H9 (cell line): Measurements from ENCODE around the gene MGAT4C. TPM values are rescaled to one million over a fixed set of nuclear protein-coding genes. Genes with fewer than 3 reads are reported as not detected.

Experiments used
- DNase-seq: peaks from one replicate; pipeline ENCODE4 v3.0.0-alpha.2; 2017
- H2AFZ ChIP-seq: one replicate; pipeline ENCODE4 v1.6.1; 2013; ENCODE audit warnings: mild to moderate bottlenecking, low read length, control low read depth, moderate library complexity
- H2AK5ac ChIP-seq: 2 replicates; pipeline ENCODE4 v1.6.1; 2013; ENCODE audit warnings: low read length, control low read depth, mixed read lengths; ENCODE audit not compliant: insufficient read length
- H2BK120ac ChIP-seq: one replicate; pipeline ENCODE4 v1.6.1; 2013; ENCODE audit warnings: low read depth, mild to moderate bottlenecking, low read length, control low read depth, inconsistent platforms; ENCODE audit not compliant: poor library complexity, severe bottlenecking
- H2BK12ac ChIP-seq: 2 replicates; pipeline ENCODE4 v1.6.1; 2013; ENCODE audit warnings: low read length, control low read depth, mixed read lengths, low read depth; ENCODE audit not compliant: insufficient read length
- H2BK15ac ChIP-seq: 2 replicates; pipeline ENCODE4 v1.6.1; 2013; ENCODE audit warnings: low read depth, low read length, control low read depth
- H2BK20ac ChIP-seq: one replicate; pipeline ENCODE4 v1.6.1; 2013; ENCODE audit warnings: low read depth, mild to moderate bottlenecking, low read length, control low read depth, inconsistent platforms; ENCODE audit not compliant: poor library complexity, severe bottlenecking
- H2BK5ac ChIP-seq: 2 replicates; pipeline ENCODE4 v1.6.1; 2013; ENCODE audit warnings: low read length, control low read depth, mixed read lengths; ENCODE audit not compliant: insufficient read length
- H3K14ac ChIP-seq: 2 replicates; pipeline ENCODE4 v1.6.1; 2013; ENCODE audit warnings: low read length, control low read depth; ENCODE audit not compliant: insufficient read depth
- H3K18ac ChIP-seq: 2 replicates; pipeline ENCODE4 v1.6.1; 2013; ENCODE audit warnings: low read depth, mild to moderate bottlenecking, mixed read lengths, low read length, control low read depth; ENCODE audit not compliant: insufficient read length
- H3K23ac ChIP-seq: 2 replicates; pipeline ENCODE4 v1.6.1; 2013; ENCODE audit warnings: low read length, control low read depth, mixed read lengths, low read depth; ENCODE audit not compliant: insufficient read length
- H3K23me2 ChIP-seq: 2 replicates; pipeline ENCODE4 v1.6.1; 2013; ENCODE audit warnings: low read depth, mild to moderate bottlenecking, mixed read lengths, low read length, control low read depth; ENCODE audit not compliant: insufficient read length, poor library complexity, severe bottlenecking
- H3K27ac ChIP-seq: 2 replicates; pipeline ENCODE4 v1.5.1; 2013; ENCODE audit warnings: low read length, control low read depth, mixed read lengths, low read depth; ENCODE audit not compliant: insufficient read length
- H3K27me3 ChIP-seq: 2 replicates; pipeline ENCODE4 v1.6.1; 2013; ENCODE audit warnings: low read length, control low read depth, inconsistent platforms; ENCODE audit not compliant: insufficient read depth
- H3K4ac ChIP-seq: 2 replicates; pipeline ENCODE4 v1.6.1; 2013; ENCODE audit warnings: low read depth, mild to moderate bottlenecking, control low read depth, inconsistent platforms, low read length, moderate library complexity
- H3K4me1 ChIP-seq: 2 replicates; pipeline ENCODE4 v1.6.1; 2013; ENCODE audit warnings: low read length, control low read depth, inconsistent platforms; ENCODE audit not compliant: insufficient read depth
- H3K4me2 ChIP-seq: 2 replicates; pipeline ENCODE4 v1.6.1; 2013; ENCODE audit warnings: low read length, control low read depth, mixed read lengths; ENCODE audit not compliant: insufficient read length, insufficient read depth
- H3K56ac ChIP-seq: 2 replicates; pipeline ENCODE4 v1.6.1; 2013; ENCODE audit warnings: low read depth, mild to moderate bottlenecking, mixed read lengths, low read length, control low read depth; ENCODE audit not compliant: insufficient read length
- H3K79me1 ChIP-seq: 2 replicates; pipeline ENCODE4 v1.6.1; 2013; ENCODE audit warnings: low read depth, mild to moderate bottlenecking, moderate library complexity, low read length, control low read depth, inconsistent platforms; ENCODE audit not compliant: insufficient read depth, poor library complexity, severe bottlenecking
- H3K79me2 ChIP-seq: 2 replicates; pipeline ENCODE4 v1.6.1; 2013; ENCODE audit warnings: low read length, control low read depth, inconsistent platforms; ENCODE audit not compliant: insufficient read depth
- H3K9ac ChIP-seq: 2 replicates; pipeline ENCODE4 v1.6.1; 2013; ENCODE audit warnings: low read length, control low read depth, mixed read lengths; ENCODE audit not compliant: insufficient read length; ENCODE audit errors: extremely low read depth
- H3K9me3 ChIP-seq: one replicate; pipeline ENCODE4 v1.6.1; 2013; ENCODE audit warnings: low read depth, low read length, inconsistent platforms; ENCODE audit not compliant: control insufficient read depth
- H3T11ph ChIP-seq: one replicate; pipeline ENCODE4 v1.6.1; 2013; ENCODE audit warnings: mild to moderate bottlenecking, low read length, control low read depth, inconsistent platforms
- H4K20me1 ChIP-seq: one replicate; pipeline ENCODE4 v1.6.1; 2013; ENCODE audit not compliant: control insufficient read depth, insufficient read length, insufficient read depth
- H4K5ac ChIP-seq: 2 replicates; pipeline ENCODE4 v1.6.1; 2013; ENCODE audit warnings: low read depth, mild to moderate bottlenecking, mixed read lengths, low read length, control low read depth; ENCODE audit not compliant: insufficient read length
- H4K8ac ChIP-seq: replicated peaks from 2 replicates; pipeline ENCODE4 v1.6.1; 2013; ENCODE audit warnings: low read length, control low read depth, mixed read lengths, low read depth; ENCODE audit not compliant: insufficient read length
- H4K91ac ChIP-seq: 2 replicates; pipeline ENCODE4 v1.6.1; 2013; ENCODE audit warnings: low read depth, mild to moderate bottlenecking, moderate library complexity, mixed read lengths, low read length, control low read depth; ENCODE audit not compliant: insufficient read length
- H3K27ac Mint-ChIP-seq, 3 experiments: 2 replicates in 2 of 3; 3 replicates in 1 of 3; pipeline ENCODE4 v1.8.0; 2020 to 2021; ENCODE audit warnings: mixed read lengths in 3 of 3, mild to moderate bottlenecking in 1 of 3, moderate library complexity in 1 of 3
- H3K27me3 Mint-ChIP-seq: 2 replicates; pipeline ENCODE4 v1.8.0; 2021; ENCODE audit warnings: low read depth, mild to moderate bottlenecking, moderate library complexity, mixed read lengths
- H3K36me3 Mint-ChIP-seq, 3 experiments: 2 replicates in 2 of 3; 3 replicates in 1 of 3; pipeline ENCODE4 v1.8.0; 2020 to 2021; ENCODE audit warnings: low read depth in 3 of 3, mixed read lengths in 3 of 3; ENCODE audit not compliant: insufficient read depth in 1 of 3
- H3K4me1 Mint-ChIP-seq, 2 experiments: 2 replicates each; pipeline ENCODE4 v1.8.0; 2020; ENCODE audit warnings: mixed read lengths in 2 of 2
- H3K4me3 Mint-ChIP-seq, 2 experiments: 2 replicates in 1 of 2; 3 replicates in 1 of 2; pipeline ENCODE4 v1.8.0; 2020 to 2021; ENCODE audit warnings: mild to moderate bottlenecking in 2 of 2, mixed read lengths in 2 of 2, moderate library complexity in 1 of 2
- H3K9me3 Mint-ChIP-seq, 2 experiments: 2 replicates in 1 of 2; 3 replicates in 1 of 2; pipeline ENCODE4 v1.8.0; 2020; ENCODE audit warnings: mild to moderate bottlenecking in 2 of 2, mixed read lengths in 2 of 2, moderate library complexity in 1 of 2
- WGBS: extraction: QIAGEN DNeasy Blood & Tissue Kit; methylation state at CpG from one replicate; pipeline ENCODE4 v1.1.7; 2013; ENCODE audit warnings: missing lambda C conversion rate, low lambda C conversion rate, mixed read lengths; ENCODE audit not compliant: insufficient read length; ENCODE audit errors: extremely low coverage; 5-methylcytosine and 5-hydroxymethylcytosine counted together
- total RNA-seq: library from RNA; stranded (reverse); gene quantifications from 2 replicates; pipeline ENCODE4 v1.2.1, GENCODE V29; 2021
- TF ChIP-seq, protein P1 (sequence below): fragments of 200-600 bp; sonication (generic); conservative IDR thresholded peaks from 3 replicates; pipeline ENCODE4 v1.8.0; 2021; ENCODE audit warnings: antibody characterized with exemption, mild to moderate bottlenecking

The MGAT4C gene
- total RNA-seq, 1 experiment from 2014 or later, result 1.3 TPM

DNA sequence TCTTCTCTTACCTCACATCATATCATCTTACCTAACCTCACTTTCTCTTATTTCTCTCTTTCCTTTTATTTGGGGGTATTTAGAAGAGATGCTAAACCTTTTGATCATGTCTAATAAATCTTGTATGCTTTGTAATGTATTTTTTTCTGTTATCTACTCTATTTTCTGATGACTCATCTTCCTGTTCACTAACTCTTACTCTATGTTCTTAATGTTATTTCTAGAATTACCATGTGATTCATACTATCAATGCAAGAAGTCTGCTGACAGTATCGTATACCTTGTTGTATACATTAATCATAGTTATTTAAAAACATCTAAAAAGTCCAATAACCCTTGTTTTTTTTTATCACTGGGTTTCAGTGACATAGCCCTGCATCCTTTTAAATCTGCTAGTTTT is 62.3 kb downstream of the MGAT4C start:
- Histone ChIP-seq H3K23ac (no peak overlapping the region), H4K8ac (no peak overlapping the region), H3K4me2 (no peak overlapping the region), H3K9ac (no peak overlapping the region), H3K9me3 (no peaks in the 10 kb centered on the region), H3K27me3 (no peaks in the 10 kb centered on the region), H4K91ac (no peak overlapping the region), H3K56ac (no peak overlapping the region), H2AK5ac (no peak overlapping the region), H2BK20ac (no peak overlapping the region), H3K79me2 (no peaks in the 10 kb centered on the region; the same call in 1 of the 2 replicates), H2AFZ (no peak overlapping the region), H3K14ac (no peak overlapping the region), H4K20me1 (no peaks in the 10 kb centered on the region), H2BK5ac (no peak overlapping the region), H2BK15ac (no peak overlapping the region), H3T11ph (no peak overlapping the region), H3K4me1 (no peaks in the 10 kb centered on the region), H2BK120ac (no peak overlapping the region), H3K23me2 (no peaks in the 10 kb centered on the region), H3K4ac (no peak overlapping the region), H4K5ac (no peak overlapping the region), H3K18ac (no peak overlapping the region), H3K79me1 (no peaks in the 10 kb centered on the region), H3K27ac (no peak overlapping the region), H2BK12ac (no peak overlapping the region)
- TF ChIP-seq, protein P1, sequence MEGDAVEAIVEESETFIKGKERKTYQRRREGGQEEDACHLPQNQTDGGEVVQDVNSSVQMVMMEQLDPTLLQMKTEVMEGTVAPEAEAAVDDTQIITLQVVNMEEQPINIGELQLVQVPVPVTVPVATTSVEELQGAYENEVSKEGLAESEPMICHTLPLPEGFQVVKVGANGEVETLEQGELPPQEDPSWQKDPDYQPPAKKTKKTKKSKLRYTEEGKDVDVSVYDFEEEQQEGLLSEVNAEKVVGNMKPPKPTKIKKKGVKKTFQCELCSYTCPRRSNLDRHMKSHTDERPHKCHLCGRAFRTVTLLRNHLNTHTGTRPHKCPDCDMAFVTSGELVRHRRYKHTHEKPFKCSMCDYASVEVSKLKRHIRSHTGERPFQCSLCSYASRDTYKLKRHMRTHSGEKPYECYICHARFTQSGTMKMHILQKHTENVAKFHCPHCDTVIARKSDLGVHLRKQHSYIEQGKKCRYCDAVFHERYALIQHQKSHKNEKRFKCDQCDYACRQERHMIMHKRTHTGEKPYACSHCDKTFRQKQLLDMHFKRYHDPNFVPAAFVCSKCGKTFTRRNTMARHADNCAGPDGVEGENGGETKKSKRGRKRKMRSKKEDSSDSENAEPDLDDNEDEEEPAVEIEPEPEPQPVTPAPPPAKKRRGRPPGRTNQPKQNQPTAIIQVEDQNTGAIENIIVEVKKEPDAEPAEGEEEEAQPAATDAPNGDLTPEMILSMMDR, result no peak
- H3K27ac Mint-ChIP-seq, result 0 out of 7 replicates have a peak overlapping the region, but pooled peaks of 1 of the 3 experiments have one; percentile 14
- no peaks in the 10 kb centered on the region for H3K9me3 Mint-ChIP-seq
- H3K27me3 Mint-ChIP-seq, result no peaks in the 10 kb centered on the region
- WGBS, result no CpG with 5 or more reads among the region's 1 CpG
- DNase-seq, result no peak
- H3K4me3 Mint-ChIP-seq, result no peak overlapping the region
- H3K36me3 Mint-ChIP-seq, result no peaks in the 10 kb centered on the region
- no peaks in the 10 kb centered on the region for H3K4me1 Mint-ChIP-seq
